ENCODE results near the gene APMAP. TPM values are rescaled to one million over a fixed set of nuclear protein-coding genes. Genes with fewer than 3 reads are reported as not detected.

APMAP gene
- total and polyA plus RNA-seq, 9 of the 15 experiments (the other 6 are each of a cell fraction or from before 2014, with no cell fraction given), result 6.7 to 18.2 (median 14.4) TPM

DNA sequence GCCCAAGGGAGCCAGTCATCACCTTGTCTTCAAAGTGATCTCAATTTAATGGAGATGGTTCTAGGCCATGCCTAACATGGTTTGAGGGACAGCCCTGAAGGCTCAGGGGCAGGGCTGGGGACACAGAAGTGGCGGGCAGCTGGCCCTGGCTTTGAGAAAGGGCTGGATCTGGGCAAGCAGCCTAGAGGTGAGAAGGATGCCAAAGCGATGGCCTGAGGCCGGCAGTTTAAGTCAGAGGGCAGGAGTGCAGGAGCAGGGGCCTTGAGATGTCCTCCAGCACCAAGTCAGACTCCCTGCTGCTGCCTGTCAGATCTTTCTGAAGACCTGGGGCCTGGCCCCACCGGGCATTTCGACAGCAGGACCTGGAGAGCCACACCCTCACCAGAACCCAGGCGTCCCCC, 28.4 kb upstream of the APMAP start:
- peaks cover 0 to 35% of the 10 kb centered on the region in 2 experiments; a peak in 3 of 5 replicates for H3K27me3 ChIP-seq (ENCODE audit: control insufficient read depth in 2 of 2, insufficient read depth in 2 of 2, low read length in 2 of 2)
- no peak overlapping the region for H3K27ac ChIP-seq (ENCODE audit: extremely low read depth, low read depth, low read length)
- in situ Hi-C loops (cut with MboI), result no loop called here
- no peak overlapping the region for H3K4me2 ChIP-seq (ENCODE audit: insufficient read depth, low read length)
- FAIRE-seq, result no peak
- no peaks in the 10 kb centered on the region for H3K79me2 ChIP-seq (ENCODE audit: control insufficient read depth, insufficient read depth, low read length)
- ChIA-PET POLR2A (no interaction called here), CTCF (ENCODE audit: low intra/inter-chr PET ratio) (no interaction called here)
- H3K9me3 ChIP-seq (replicated peaks; ENCODE audit: control insufficient read depth, insufficient read depth, low read depth, low read length), result no peaks in the 10 kb centered on the region
- no peaks in the 10 kb centered on the region for H3K36me3 ChIP-seq (ENCODE audit: control insufficient read depth, insufficient read depth, low read length)
- no peaks in the 10 kb centered on the region for H3K4me1 ChIP-seq (replicated peaks in 1 of 2; ENCODE audit: control insufficient read depth in 2 of 2, insufficient read depth in 2 of 2, low read length in 2 of 2)
- BruUV-seq (replicated peaks), result no TSS peak
- H4K20me1 ChIP-seq (replicated peaks; ENCODE audit: control insufficient read depth, insufficient read depth, low read length), result no peaks in the 10 kb centered on the region; the same call in 1 of the 2 replicates
- 2% methylated on average over 4 of the region's 6 CpGs for WGBS (ENCODE audit: insufficient coverage, low coverage, missing lambda C conversion rate)
- ATAC-seq, result no peak
- no peak for DNase-seq (ENCODE audit: extremely low read depth in 1 of 4, low spot score in 3 of 4)
- no peak overlapping the region for H2AFZ ChIP-seq (ENCODE audit: low read depth, low read length)
- intact Hi-C loops (cut with micrococcal nuclease), result no loop called here
- no peak overlapping the region for H3K9ac ChIP-seq (ENCODE audit: insufficient read depth in 1 of 2, low read depth in 2 of 2, low read length in 2 of 2)
- H3K9me1 ChIP-seq (ENCODE audit: control insufficient read depth, insufficient read depth, low read length), result no peaks in the 10 kb centered on the region
- H3K4me3 ChIP-seq, result no peak overlapping the region
- TF ChIP-seq, protein P1, sequence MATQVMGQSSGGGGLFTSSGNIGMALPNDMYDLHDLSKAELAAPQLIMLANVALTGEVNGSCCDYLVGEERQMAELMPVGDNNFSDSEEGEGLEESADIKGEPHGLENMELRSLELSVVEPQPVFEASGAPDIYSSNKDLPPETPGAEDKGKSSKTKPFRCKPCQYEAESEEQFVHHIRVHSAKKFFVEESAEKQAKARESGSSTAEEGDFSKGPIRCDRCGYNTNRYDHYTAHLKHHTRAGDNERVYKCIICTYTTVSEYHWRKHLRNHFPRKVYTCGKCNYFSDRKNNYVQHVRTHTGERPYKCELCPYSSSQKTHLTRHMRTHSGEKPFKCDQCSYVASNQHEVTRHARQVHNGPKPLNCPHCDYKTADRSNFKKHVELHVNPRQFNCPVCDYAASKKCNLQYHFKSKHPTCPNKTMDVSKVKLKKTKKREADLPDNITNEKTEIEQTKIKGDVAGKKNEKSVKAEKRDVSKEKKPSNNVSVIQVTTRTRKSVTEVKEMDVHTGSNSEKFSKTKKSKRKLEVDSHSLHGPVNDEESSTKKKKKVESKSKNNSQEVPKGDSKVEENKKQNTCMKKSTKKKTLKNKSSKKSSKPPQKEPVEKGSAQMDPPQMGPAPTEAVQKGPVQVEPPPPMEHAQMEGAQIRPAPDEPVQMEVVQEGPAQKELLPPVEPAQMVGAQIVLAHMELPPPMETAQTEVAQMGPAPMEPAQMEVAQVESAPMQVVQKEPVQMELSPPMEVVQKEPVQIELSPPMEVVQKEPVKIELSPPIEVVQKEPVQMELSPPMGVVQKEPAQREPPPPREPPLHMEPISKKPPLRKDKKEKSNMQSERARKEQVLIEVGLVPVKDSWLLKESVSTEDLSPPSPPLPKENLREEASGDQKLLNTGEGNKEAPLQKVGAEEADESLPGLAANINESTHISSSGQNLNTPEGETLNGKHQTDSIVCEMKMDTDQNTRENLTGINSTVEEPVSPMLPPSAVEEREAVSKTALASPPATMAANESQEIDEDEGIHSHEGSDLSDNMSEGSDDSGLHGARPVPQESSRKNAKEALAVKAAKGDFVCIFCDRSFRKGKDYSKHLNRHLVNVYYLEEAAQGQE (IDR thresholded peaks at IDR 0.05; ENCODE audit: borderline replicate concordance), result no peak
- TF ChIP-seq, protein P1 (CRISPR knock-in tag; IDR thresholded peaks at IDR 0.05; ENCODE audit: low read depth), result no peak
- no peak for TF ChIP-seq SUPT5H (IDR thresholded peaks at IDR 0.05)
- no peak for TF ChIP-seq NCOR1 (IDR thresholded peaks at IDR 0.05)
- TF ChIP-seq, protein P2, sequence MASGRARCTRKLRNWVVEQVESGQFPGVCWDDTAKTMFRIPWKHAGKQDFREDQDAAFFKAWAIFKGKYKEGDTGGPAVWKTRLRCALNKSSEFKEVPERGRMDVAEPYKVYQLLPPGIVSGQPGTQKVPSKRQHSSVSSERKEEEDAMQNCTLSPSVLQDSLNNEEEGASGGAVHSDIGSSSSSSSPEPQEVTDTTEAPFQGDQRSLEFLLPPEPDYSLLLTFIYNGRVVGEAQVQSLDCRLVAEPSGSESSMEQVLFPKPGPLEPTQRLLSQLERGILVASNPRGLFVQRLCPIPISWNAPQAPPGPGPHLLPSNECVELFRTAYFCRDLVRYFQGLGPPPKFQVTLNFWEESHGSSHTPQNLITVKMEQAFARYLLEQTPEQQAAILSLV (tag; IDR thresholded peaks at IDR 0.05), result no peak

Data from K562 (cell line).